Stimulated activated CD4-positive, alpha-beta T cell treated with anti-CD3 and anti-CD28 coated beads, Interleukin-4, amount 100 ng/mL, for 48 hours (primary cell): ENCODE results near the gene HDAC4.
A peak's percentile ranks its signal among the peaks of the same experiment; 100 is the strongest.

Source experiments
- DNase-seq, 2 donors: peaks; one replicate each; pipeline ENCODE4 v3.0.0-alpha.2; 2020; ENCODE audit warnings: low read depth in 2 of 2

Gene HDAC4

GRCh38 chr2:239369631-239370161 lies 31.1 kb downstream of the HDAC4 start:
- DNase-seq = peak; percentile 60 to 69

GRCh38 chr2:239368906-239369552 lies 31.8 kb downstream of the HDAC4 start:
- no peak for DNase-seq

- DNase-seq = no peak
Measured at GRCh38 chr2:239368321-239368720, 32.5 kb downstream of the HDAC4 start.

GRCh38 chr2:239366740-239367139 lies 34.1 kb downstream of the HDAC4 start:
- no peak for DNase-seq

- DNase-seq = no peak
Measured at GRCh38 chr2:239365782-239366435, 34.9 kb downstream of the HDAC4 start.

- no peak for DNase-seq
Measured at GRCh38 chr2:239365071-239365781, 35.6 kb downstream of the HDAC4 start.

- DNase-seq = no peak
Measured at GRCh38 chr2:239363946-239364637, 36.7 kb downstream of the HDAC4 start.

- DNase-seq = no peak
Measured at GRCh38 chr2:239362507-239362906, 38.3 kb downstream of the HDAC4 start.

- no peak for DNase-seq
Measured at GRCh38 chr2:239361311-239361642, 39.5 kb downstream of the HDAC4 start.

GRCh38 chr2:239360421-239361310 lies 40.2 kb downstream of the HDAC4 start:
- DNase-seq = no peak

GRCh38 chr2:239360008-239360407 lies 40.8 kb downstream of the HDAC4 start:
- DNase-seq = no peak

- no peak for DNase-seq
Measured at GRCh38 chr2:239359196-239359912, 41.5 kb downstream of the HDAC4 start.

- DNase-seq = no peak
Measured at GRCh38 chr2:239358062-239358754, 42.6 kb downstream of the HDAC4 start.

GRCh38 chr2:239355724-239356123 lies 45.1 kb downstream of the HDAC4 start:
- DNase-seq = no peak

GRCh38 chr2:239355139-239355538 lies 45.7 kb downstream of the HDAC4 start:
- no peak for DNase-seq

GRCh38 chr2:239354791-239355136 lies 46.1 kb downstream of the HDAC4 start:
- DNase-seq = no peak

- DNase-seq = no peak
Measured at GRCh38 chr2:239354132-239354790, 46.6 kb downstream of the HDAC4 start.

- no peak for DNase-seq
Measured at GRCh38 chr2:239353692-239354091, 47.1 kb downstream of the HDAC4 start.

- no peak for DNase-seq
Measured at GRCh38 chr2:239351687-239352086, 49.1 kb downstream of the HDAC4 start.
